ENCODE results near the gene IL17RA. TPM values are rescaled to one million over a fixed set of nuclear protein-coding genes. Genes with fewer than 3 reads are reported as not detected.

The IL17RA gene
- polyA plus RNA-seq, 3 donors from 2014 or later = 12.8 to 21.0 (median 14.6) TPM

DNA sequence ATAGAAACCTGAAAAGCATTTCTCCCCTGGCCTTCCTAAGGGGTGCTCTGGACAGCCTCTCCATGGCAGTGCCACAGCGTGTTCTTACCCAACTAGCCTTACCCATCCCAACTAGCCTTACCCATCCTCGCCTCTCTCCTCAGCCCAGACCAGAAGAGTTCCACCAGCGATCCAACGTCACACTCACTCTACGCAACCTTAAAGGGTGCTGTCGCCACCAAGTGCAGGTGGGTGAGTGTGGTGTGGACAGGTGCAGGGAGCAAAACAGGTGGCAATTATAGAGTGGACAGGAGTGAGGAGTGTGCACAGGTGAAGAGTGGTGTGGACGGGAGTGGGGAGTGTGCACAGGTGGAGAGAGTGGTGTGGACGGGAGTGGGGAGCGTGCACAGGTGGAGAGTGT is 18.6 kb downstream of the IL17RA start:
- H3K36me3 Mint-ChIP-seq = peaks cover 39 to 79% (median 47%) of the 10 kb centered on the region in 3 donors
- H3K27me3 Mint-ChIP-seq (ENCODE audit: low read depth in 3 of 3) = peaks cover 0 to 2% (median 2%) of the 10 kb centered on the region in 3 donors
- no peak for DNase-seq
- no peak overlapping the region for H3K4me3 Mint-ChIP-seq
- H3K4me1 Mint-ChIP-seq = peaks cover 37 to 45% of the 10 kb centered on the region in 2 donors
- H3K27ac Mint-ChIP-seq = no peak overlapping the region
- H3K9me3 Mint-ChIP-seq = no peaks in the 10 kb centered on the region

GRCh38 chr22:17104336-17104935 is 19.6 kb downstream of the IL17RA start:
- Mint-ChIP-seq H3K27me3 (ENCODE audit: low read depth in 3 of 3) (peaks cover 0 to 2% (median 0%) of the 10 kb centered on the region in 3 donors), H3K9me3 (no peaks in the 10 kb centered on the region), H3K27ac (peak overlapping the region in 1 of 6 donors; percentile 50), H3K36me3 (peaks cover 30 to 69% (median 36%) of the 10 kb centered on the region in 3 donors), H3K4me3 (no peak overlapping the region), H3K4me1 (peaks cover 26 to 34% of the 10 kb centered on the region in 2 donors)
- DNase-seq = no peak

- H3K27ac Mint-ChIP-seq = no peak overlapping the region
- peaks cover 33 to 62% (median 34%) of the 10 kb centered on the region in 3 donors for H3K36me3 Mint-ChIP-seq
Measured at GRCh38 chr22:17105143-17106129, 20.6 kb downstream of the IL17RA start.

GRCh38 chr22:17106161-17106784 is 21.5 kb downstream of the IL17RA start:
- no peaks in the 10 kb centered on the region for H3K9me3 Mint-ChIP-seq
- H3K4me1 Mint-ChIP-seq = peaks cover 14 to 22% of the 10 kb centered on the region in 2 donors
- H3K27ac Mint-ChIP-seq = no peak overlapping the region
- H3K27me3 Mint-ChIP-seq (ENCODE audit: low read depth in 3 of 3) = peaks cover 0 to 1% (median 0%) of the 10 kb centered on the region in 3 donors
- peak overlapping the region in 1 of 5 donors; percentile 46 for H3K4me3 Mint-ChIP-seq
- H3K36me3 Mint-ChIP-seq = peaks cover 25 to 58% (median 26%) of the 10 kb centered on the region in 3 donors
- no peak for DNase-seq

More at GRCh38 chr22:17105143-17106129, 20.6 kb downstream of the IL17RA start:
- H3K27me3 Mint-ChIP-seq (ENCODE audit: low read depth in 3 of 3) = peaks cover 0 to 2% (median 0%) of the 10 kb centered on the region in 3 donors
- H3K4me3 Mint-ChIP-seq = no peak overlapping the region
- H3K4me1 Mint-ChIP-seq = peaks cover 20 to 29% of the 10 kb centered on the region in 2 donors
- no peaks in the 10 kb centered on the region for H3K9me3 Mint-ChIP-seq
- DNase-seq = no peak

GRCh38 chr22:17106785-17107546 is 22.2 kb downstream of the IL17RA start:
- Mint-ChIP-seq H3K4me1 (peaks cover 10 to 20% of the 10 kb centered on the region in 2 donors), H3K4me3 (peak overlapping the region in 3 of 5 donors; percentile 11 to 48 (median 46)), H3K9me3 (no peaks in the 10 kb centered on the region), H3K27me3 (ENCODE audit: low read depth in 3 of 3) (no peaks in the 10 kb centered on the region), H3K27ac (peak overlapping the region in 1 of 6 donors; percentile 17), H3K36me3 (peaks cover 19 to 56% (median 19%) of the 10 kb centered on the region in 3 donors)
- DNase-seq = no peak

DNA sequence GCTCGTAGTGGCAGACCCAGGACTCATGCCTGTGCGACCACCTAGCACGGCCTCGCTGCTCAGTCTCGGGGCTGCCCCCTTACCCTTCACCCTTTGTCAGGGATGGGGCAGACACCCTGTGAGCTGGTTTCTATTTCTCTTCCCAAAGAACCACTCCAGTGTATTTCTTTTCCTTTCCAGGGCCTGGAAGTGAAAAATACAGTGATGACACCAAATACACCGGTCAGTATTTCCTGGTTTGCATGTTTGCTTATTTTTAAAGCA is 22.7 kb downstream of the IL17RA start:
- H3K27ac Mint-ChIP-seq = no peak overlapping the region
- H3K9me3 Mint-ChIP-seq = no peaks in the 10 kb centered on the region
- H3K4me1 Mint-ChIP-seq = peaks cover 10 to 20% of the 10 kb centered on the region in 2 donors
- no peak overlapping the region for H3K4me3 Mint-ChIP-seq
- H3K36me3 Mint-ChIP-seq = peaks cover 13 to 51% (median 14%) of the 10 kb centered on the region in 3 donors
- no peak for DNase-seq
- no peaks in the 10 kb centered on the region for H3K27me3 Mint-ChIP-seq (ENCODE audit: low read depth in 3 of 3)

DNA sequence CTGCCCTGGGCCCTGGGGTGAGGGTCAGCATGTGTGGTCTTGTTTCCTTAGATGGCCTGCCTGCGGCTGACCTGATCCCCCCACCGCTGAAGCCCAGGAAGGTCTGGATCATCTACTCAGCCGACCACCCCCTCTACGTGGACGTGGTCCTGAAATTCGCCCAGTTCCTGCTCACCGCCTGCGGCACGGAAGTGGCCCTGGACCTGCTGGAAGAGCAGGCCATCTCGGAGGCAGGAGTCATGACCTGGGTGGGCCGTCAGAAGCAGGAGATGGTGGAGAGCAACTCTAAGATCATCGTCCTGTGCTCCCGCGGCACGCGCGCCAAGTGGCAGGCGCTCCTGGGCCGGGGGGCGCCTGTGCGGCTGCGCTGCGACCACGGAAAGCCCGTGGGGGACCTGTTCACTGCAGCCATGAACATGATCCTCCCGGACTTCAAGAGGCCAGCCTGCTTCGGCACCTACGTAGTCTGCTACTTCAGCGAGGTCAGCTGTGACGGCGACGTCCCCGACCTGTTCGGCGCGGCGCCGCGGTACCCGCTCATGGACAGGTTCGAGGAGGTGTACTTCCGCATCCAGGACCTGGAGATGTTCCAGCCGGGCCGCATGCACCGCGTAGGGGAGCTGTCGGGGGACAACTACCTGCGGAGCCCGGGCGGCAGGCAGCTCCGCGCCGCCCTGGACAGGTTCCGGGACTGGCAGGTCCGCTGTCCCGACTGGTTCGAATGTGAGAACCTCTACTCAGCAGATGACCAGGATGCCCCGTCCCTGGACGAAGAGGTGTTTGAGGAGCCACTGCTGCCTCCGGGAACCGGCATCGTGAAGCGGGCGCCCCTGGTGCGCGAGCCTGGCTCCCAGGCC is 23.7 kb downstream of the IL17RA start:
- Mint-ChIP-seq H3K36me3 (peaks cover 7 to 45% (median 9%) of the 10 kb centered on the region in 3 donors), H3K27ac (no peak overlapping the region), H3K4me3 (no peak overlapping the region), H3K9me3 (no peaks in the 10 kb centered on the region), H3K27me3 (ENCODE audit: low read depth in 3 of 3) (no peaks in the 10 kb centered on the region), H3K4me1 (peaks cover 10 to 20% of the 10 kb centered on the region in 2 donors)
- DNase-seq = no peak

GRCh38 chr22:17109113-17109865 is 24.5 kb downstream of the IL17RA start:
- no peaks in the 10 kb centered on the region for H3K27me3 Mint-ChIP-seq (ENCODE audit: low read depth in 3 of 3)
- H3K9me3 Mint-ChIP-seq = no peaks in the 10 kb centered on the region
- no peak for DNase-seq
- H3K4me1 Mint-ChIP-seq = peaks cover 12 to 20% of the 10 kb centered on the region in 2 donors
- no peak overlapping the region for H3K4me3 Mint-ChIP-seq
- no peak overlapping the region for H3K27ac Mint-ChIP-seq
- H3K36me3 Mint-ChIP-seq = peaks cover 7 to 45% (median 9%) of the 10 kb centered on the region in 3 donors

DNA sequence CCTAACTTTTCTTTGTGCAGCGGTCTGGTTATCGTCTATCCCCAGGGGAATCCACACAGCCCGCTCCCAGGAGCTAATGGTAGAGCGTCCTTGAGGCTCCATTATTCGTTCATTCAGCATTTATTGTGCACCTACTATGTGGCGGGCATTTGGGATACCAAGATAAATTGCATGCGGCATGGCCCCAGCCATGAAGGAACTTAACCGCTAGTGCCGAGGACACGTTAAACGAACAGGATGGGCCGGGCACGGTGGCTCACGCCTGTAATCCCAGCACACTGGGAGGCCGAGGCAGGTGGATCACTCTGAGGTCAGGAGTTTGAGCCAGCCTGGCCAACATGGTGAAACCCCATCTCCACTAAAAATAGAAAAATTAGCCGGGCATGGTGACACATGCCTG is 25.2 kb downstream of the IL17RA start:
- H3K9me3 Mint-ChIP-seq = no peaks in the 10 kb centered on the region
- peaks cover 7 to 39% (median 9%) of the 10 kb centered on the region in 3 donors for H3K36me3 Mint-ChIP-seq
- H3K27ac Mint-ChIP-seq = no peak overlapping the region
- H3K27me3 Mint-ChIP-seq (ENCODE audit: low read depth in 3 of 3) = no peaks in the 10 kb centered on the region
- DNase-seq = no peak
- no peak overlapping the region for H3K4me3 Mint-ChIP-seq
- peaks cover 16 to 23% of the 10 kb centered on the region in 2 donors for H3K4me1 Mint-ChIP-seq

DNA sequence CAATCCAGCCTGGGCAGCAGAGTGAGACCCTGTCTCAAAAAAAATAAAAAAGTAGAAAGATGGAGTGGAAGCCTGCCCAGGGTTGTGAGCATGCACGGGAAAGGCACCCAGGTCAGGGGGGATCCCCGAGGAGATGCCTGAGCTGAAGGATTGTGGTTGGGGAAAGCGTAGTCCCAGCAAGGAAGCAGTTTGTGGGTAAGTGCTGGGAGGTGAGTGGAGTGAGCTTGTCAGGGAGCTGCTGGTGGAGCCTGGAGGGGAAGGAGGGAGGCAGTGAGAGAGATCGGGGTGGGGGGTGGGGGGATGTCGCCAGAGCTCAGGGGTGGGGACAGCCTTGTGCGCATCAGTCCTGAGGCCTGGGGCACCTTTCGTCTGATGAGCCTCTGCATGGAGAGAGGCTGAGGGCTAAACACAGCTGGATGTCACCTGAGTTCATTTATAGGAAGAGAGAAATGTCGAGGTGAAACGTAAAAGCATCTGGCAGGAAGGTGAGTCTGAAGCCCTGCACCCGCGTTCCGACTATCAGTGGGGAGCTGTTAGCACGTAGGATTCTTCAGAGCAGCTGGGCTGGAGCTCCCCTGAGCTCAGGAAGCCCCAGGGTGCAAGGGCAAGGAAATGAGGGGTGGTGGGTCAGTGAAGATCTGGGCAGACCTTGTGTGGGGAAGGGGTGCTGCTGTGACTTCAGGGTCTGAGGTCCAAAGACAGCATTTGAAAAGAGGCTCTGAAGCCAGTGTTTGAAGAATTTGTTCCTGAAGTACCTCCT is 26.2 kb downstream of the IL17RA start:
- no peak for DNase-seq
- Mint-ChIP-seq H3K27ac (peak overlapping the region in 1 of 6 donors; percentile 6), H3K4me1 (peaks cover 24 to 31% of the 10 kb centered on the region in 2 donors), H3K4me3 (no peak overlapping the region), H3K27me3 (ENCODE audit: low read depth in 3 of 3) (no peaks in the 10 kb centered on the region), H3K9me3 (no peaks in the 10 kb centered on the region), H3K36me3 (peaks cover 5 to 29% (median 6%) of the 10 kb centered on the region in 3 donors)

- Mint-ChIP-seq H3K27ac (no peak overlapping the region), H3K27me3 (ENCODE audit: low read depth in 3 of 3) (peaks cover 0 to 3% (median 2%) of the 10 kb centered on the region in 3 donors), H3K36me3 (peaks cover under 1 to 16% (median 4%) of the 10 kb centered on the region in 3 donors), H3K4me1 (peaks cover 31 to 32% of the 10 kb centered on the region in 2 donors), H3K9me3 (no peaks in the 10 kb centered on the region), H3K4me3 (no peak overlapping the region)
- no peak for DNase-seq
Measured at GRCh38 chr22:17112491-17113042, 27.8 kb downstream of the IL17RA start.
